K562 (cell line): Measurements from ENCODE around the gene OBP2A. TPM values are rescaled to one million over a fixed set of nuclear protein-coding genes. Genes with fewer than 3 reads are reported as not detected.
"Not testable (repeated sequence)": the region's sequence is repeated elsewhere in the genome, so short reads cannot be mapped to it uniquely, and the experiment has no call there.

Experiments used
- ATAC-seq: fragments of 200-7000 bp; cut with Tn5 transposase; 3 replicates; pipeline ENCODE4 v1.9.1; 2020; ENCODE audit warnings: moderate library complexity
- BruUV-seq: library from RNA; stranded (reverse); fragments of 400-500 nt; replicated peaks from 2 replicates; lab custom pipeline; 2021; lab: Mats Ljungman, UMichigan
- CTCF ChIA-PET: fragments of 300-600 bp; formaldehyde crosslinking; extraction: SDS; loops from one replicate; lab custom pipeline; 2021; ENCODE audit warnings: low intra/inter-chr PET ratio; lab: Yijun Ruan, JAX
- POLR2A ChIA-PET: fragments of 300-600, 350-650 bp; sonication (Branson Sonifier 250); formaldehyde crosslinking; extraction: SDS; loops from one replicate; lab custom pipeline; 2021; ENCODE audit warnings: antibody characterized with exemption, inconsistent platforms; lab: Yijun Ruan, JAX
- DNase-seq, 4 experiments: peaks; one replicate each; pipeline versions ENCODE4 v3.0.0 to v3.0.0-alpha.2; 2011 to 2018; ENCODE audit warnings: low spot score in 3 of 4, mixed read lengths in 3 of 4; ENCODE audit errors: extremely low read depth in 1 of 4
- FAIRE-seq: peaks from 2 replicates; lab custom pipeline; 2011; peaks lifted over from hg19 to GRCh38; lab: Jason Lieb, UNC
- H2AFZ ChIP-seq: 2 replicates; pipeline ENCODE4 v1.6.0; 2011; ENCODE audit warnings: low read depth, low read length, control low read depth, inconsistent platforms
- H3K27ac ChIP-seq: fragments of 200-600 bp; 3 replicates; pipeline ENCODE4 v1.8.0; 2011; ENCODE audit warnings: low read depth, mild to moderate bottlenecking, control low read depth, inconsistent platforms, low read length, moderate library complexity, mixed read lengths; ENCODE audit errors: extremely low read depth
- H3K27me3 ChIP-seq, 2 experiments: fragments of 300-600 bp in 1 of 2; 2 replicates in 1 of 2; 3 replicates in 1 of 2; pipeline versions ENCODE4 v1.6.0 to v1.8.0; 2011; ENCODE audit warnings: inconsistent platforms in 2 of 2, low read length in 2 of 2, mild to moderate bottlenecking in 1 of 2, mixed read lengths in 1 of 2, moderate library complexity in 1 of 2; ENCODE audit not compliant: control insufficient read depth in 2 of 2, insufficient read depth in 2 of 2
- H3K36me3 ChIP-seq: fragments of 300-600 bp; 3 replicates; pipeline ENCODE4 v1.8.0; 2011; ENCODE audit warnings: mild to moderate bottlenecking, low read length, inconsistent platforms; ENCODE audit not compliant: control insufficient read depth, insufficient read depth
- H3K4me1 ChIP-seq, 2 experiments: fragments of 200-600 bp in 1 of 2; replicated peaks in 1 of 2; 2 replicates in 1 of 2; 3 replicates in 1 of 2; pipeline versions ENCODE4 v1.5.1 to v1.8.0; 2011; ENCODE audit warnings: inconsistent platforms in 2 of 2, low read length in 2 of 2, mild to moderate bottlenecking in 1 of 2, mixed read lengths in 1 of 2, moderate library complexity in 1 of 2; ENCODE audit not compliant: control insufficient read depth in 2 of 2, insufficient read depth in 2 of 2
- H3K4me2 ChIP-seq: 2 replicates; pipeline ENCODE4 v1.6.1; 2011; ENCODE audit warnings: low read length, control low read depth, inconsistent platforms, mixed read lengths; ENCODE audit not compliant: insufficient read depth
- H3K4me3 ChIP-seq: fragments of 200-600 bp; sonication (generic), shearing (Covaris generic); 2 replicates; pipeline ENCODE4 v1.5.1; 2016; ENCODE audit warnings: control low read depth, inconsistent platforms
- H3K79me2 ChIP-seq: fragments of 200-600 bp; 3 replicates; pipeline ENCODE4 v1.8.0; 2011; ENCODE audit warnings: low read length, inconsistent platforms; ENCODE audit not compliant: control insufficient read depth, insufficient read depth
- H3K9ac ChIP-seq, 2 experiments: 2 replicates each; pipeline versions ENCODE4 v1.6.0 to v1.6.1; 2011; ENCODE audit warnings: low read depth in 2 of 2, low read length in 2 of 2, control low read depth in 1 of 2, inconsistent platforms in 1 of 2, mild to moderate bottlenecking in 1 of 2, mixed read lengths in 1 of 2; ENCODE audit not compliant: insufficient read depth in 1 of 2
- H3K9me1 ChIP-seq: one replicate; pipeline ENCODE4 v1.6.0; 2011; ENCODE audit warnings: inconsistent platforms, mild to moderate bottlenecking, low read length, moderate library complexity; ENCODE audit not compliant: control insufficient read depth, insufficient read depth
- H3K9me3 ChIP-seq: replicated peaks from 2 replicates; pipeline ENCODE4 v1.5.1; 2011; ENCODE audit warnings: low read depth, low read length, inconsistent platforms; ENCODE audit not compliant: control insufficient read depth, insufficient read depth
- H4K20me1 ChIP-seq: replicated peaks from 2 replicates; pipeline ENCODE4 v1.6.1; 2011; ENCODE audit warnings: low read length, inconsistent platforms, mixed read lengths; ENCODE audit not compliant: control insufficient read depth, insufficient read depth
- ERF ChIP-seq: fragments of 450-650 bp; formaldehyde crosslinking; IDR thresholded peaks from 2 replicates; pipeline ENCODE4 v1.4.0; 2020; ENCODE audit warnings: mild to moderate bottlenecking, mixed read lengths
- FUS ChIP-seq: fragments of 200-400 bp; formaldehyde crosslinking; optimal IDR thresholded peaks from 2 replicates; pipeline ENCODE3; 2017; ENCODE audit warnings: low read depth, low read length
- MTA3 ChIP-seq: fragments of 450-650 bp; formaldehyde crosslinking; IDR thresholded peaks from 2 replicates; pipeline ENCODE4 v1.6.1; 2017; ENCODE audit warnings: mild to moderate bottlenecking, borderline replicate concordance
- RFX7 ChIP-seq: fragments of 250-450 bp; sonication (Bioruptor Pico); IDR thresholded peaks from 2 replicates; pipeline ENCODE4 v1.5.1; 2021; ENCODE audit warnings: mild to moderate bottlenecking
- SMAD1 ChIP-seq: fragments of 150-350 bp; IDR thresholded peaks from 2 replicates; pipeline ENCODE4 v1.6.1; 2014; ENCODE audit warnings: low read length, low read depth; ENCODE audit not compliant: partially characterized antibody
- TEAD2 ChIP-seq: fragments of 450-650 bp; IDR thresholded peaks from 2 replicates; pipeline ENCODE4 v1.6.1; 2016; ENCODE audit warnings: missing genetic modification characterization, control low read depth, missing compliant biosample characterization
- TGIF2 ChIP-seq: sonication (generic); formaldehyde crosslinking; IDR thresholded peaks from 2 replicates; pipeline ENCODE4 v1.8.1; 2022; ENCODE audit warnings: mild to moderate bottlenecking, missing genetic modification reagents, moderate library complexity
- ZNF316 ChIP-seq: fragments of 450-650 bp; IDR thresholded peaks from 2 replicates; pipeline ENCODE4 v1.6.1; 2016
- ZNF507 ChIP-seq: conservative IDR thresholded peaks from 2 replicates; pipeline ENCODE4 v1.6.1; 2017; ENCODE audit warnings: missing genetic modification characterization, missing compliant biosample characterization
- ZNF589 ChIP-seq: fragments of 200-800 bp; sonication (Bioruptor generic); IDR thresholded peaks from 2 replicates; pipeline ENCODE4 v1.6.1; 2016; ENCODE audit warnings: low read depth, missing genetic modification characterization, missing compliant biosample characterization
- ZNF830 ChIP-seq: fragments of 250-450 bp; sonication (Bioruptor Pico); IDR thresholded peaks from 2 replicates; pipeline ENCODE4 v1.5.0; 2021; ENCODE audit warnings: mild to moderate bottlenecking
- WGBS: fragments of 100-300 bp; shearing (Covaris generic); methylation state at CpG from one replicate; pipeline ENCODE4 v1.1.6; 2016; ENCODE audit warnings: low coverage, mixed read lengths; ENCODE audit not compliant: insufficient coverage; ENCODE audit errors: missing lambda C conversion rate; 5-methylcytosine and 5-hydroxymethylcytosine counted together
- in situ Hi-C: fragments of 300-500 bp; cut with MboI; formaldehyde crosslinking; loops from 4 replicates; pipeline ENCODE4 v1.15.0; 2018; ENCODE audit warnings: inconsistent platforms, mixed read lengths
- intact Hi-C: fragments of 100-400 bp; cut with micrococcal nuclease; formaldehyde crosslinking; loops from 2 replicates; pipeline ENCODE4 v1.14.2; 2022
- polyA plus RNA-seq, 8 experiments: library from polyadenylated mRNA; depleted of rRNA in 4 of 8; stranded (reverse) in 5 of 8; unstranded in 3 of 8; fragments of >200 nt; fragmentation: Nextera tagmentation in 2 of 8; fragmentation: Illumina TruSeq in 1 of 8; extraction: Ambion mirVana in 2 of 8; extraction: Trizol in 1 of 8; gene quantifications; 2 replicates each; pipeline versions ENCODE4 v1.2.1 to v1.2.3, GENCODE V29; 2011 to 2014; ENCODE audit warnings: inconsistent platforms in 1 of 8, missing spikeins in 1 of 8
- total RNA-seq, 7 experiments: library from RNA; depleted of rRNA in 6 of 7; stranded (reverse); fragments of >200 nt in 6 of 7; fragmentation: Illumina TruSeq in 2 of 7; extraction: Trizol in 2 of 7; gene quantifications; 2 replicates each; pipeline versions ENCODE4 v1.2.1 to v1.2.3, GENCODE V29; 2011 to 2021; ENCODE audit warnings: low replicate concordance in 1 of 7

OBP2A gene
- total and polyA plus RNA-seq, 9 of the 15 experiments (the other 6 are each of a cell fraction or from before 2014, with no cell fraction given) = not detected

GRCh38 chr9:135544981-135545635 is 818 bp upstream of the OBP2A start:
- CTCF ChIA-PET = no interaction called here
- no peak overlapping the region for H3K4me2 ChIP-seq
- no peak overlapping the region for H2AFZ ChIP-seq
- no TSS peak for BruUV-seq
- whole genome bisulfite sequencing = 5% methylated on average over 15 of the region's 18 CpGs
- peaks cover 5 to 39% of the 10 kb centered on the region in 2 experiments for H3K27me3 ChIP-seq
- H3K9me1 ChIP-seq = no peaks in the 10 kb centered on the region
- H3K9ac ChIP-seq = no peak overlapping the region
- POLR2A ChIA-PET = no interaction called here
- H3K36me3 ChIP-seq = no peaks in the 10 kb centered on the region
- ATAC-seq = peak; percentile 32; the same call in 2 of the 3 replicates
- no peak overlapping the region for H3K27ac ChIP-seq
- intact Hi-C loops = no loop called here
- no peaks in the 10 kb centered on the region for H3K9me3 ChIP-seq
- FAIRE-seq = no peak
- TF ChIP-seq ZNF507 (no peak), TGIF2 (CRISPR knock-in tag) (no peak), TEAD2 (tag) (no peak), MTA3 (no peak), RFX7 (no peak), ZNF589 (no peak), SMAD1 (no peak), ERF (no peak), ZNF316 (no peak), FUS (no peak), ZNF830 (no peak)
- H3K4me3 ChIP-seq = no peak overlapping the region
- peaks cover 0 to 6% of the 10 kb centered on the region in 2 experiments; a peak in 1 of 5 replicates for H3K4me1 ChIP-seq
- H3K79me2 ChIP-seq = no peaks in the 10 kb centered on the region
- no peak for DNase-seq
- H4K20me1 ChIP-seq = no peaks in the 10 kb centered on the region
- in situ Hi-C loops = no loop called here

GRCh38 chr9:135546792-135547617 is 1.1 kb downstream of the OBP2A start:
- BruUV-seq, in situ Hi-C loops, H3K9ac ChIP-seq, H2AFZ ChIP-seq, H3K36me3 ChIP-seq, ATAC-seq, H3K9me1 ChIP-seq, POLR2A ChIA-PET, H4K20me1 ChIP-seq, H3K9me3 ChIP-seq, H3K4me2 ChIP-seq, DNase-seq, FAIRE-seq, H3K4me3 ChIP-seq, H3K27ac ChIP-seq, H3K79me2 ChIP-seq, CTCF ChIA-PET, intact Hi-C loops: not testable (repeated sequence)
- H3K27me3 ChIP-seq = peaks cover 16 to 58% of the 10 kb centered on the region in 2 experiments
- 4% methylated on average over 9 of the region's 21 CpGs for WGBS
- H3K4me1 ChIP-seq = peaks cover 0 to 19% of the 10 kb centered on the region in 2 experiments; a peak in 1 of 5 replicates
